ENCODE measurements around the gene FAM13A.
"Not testable (repeated sequence)": the region's sequence is repeated elsewhere in the genome, so short reads cannot be mapped to it uniquely, and the experiment has no call there.

Gene FAM13A

GRCh38 chr4:88907478-88907877, 149.5 kb downstream of the FAM13A start:
- no peak for DNase-seq (ENCODE audit: low spot score)

GRCh38 chr4:88904240-88904639, 152.7 kb downstream of the FAM13A start:
- not testable (repeated sequence) for DNase-seq (ENCODE audit: low spot score)

GRCh38 chr4:88900432-88900831, 156.6 kb downstream of the FAM13A start:
- DNase-seq (ENCODE audit: low spot score) = no peak

GRCh38 chr4:88897752-88898151, 159.2 kb downstream of the FAM13A start:
- DNase-seq (ENCODE audit: low spot score) = no peak

GRCh38 chr4:88897180-88897579, 159.8 kb downstream of the FAM13A start:
- DNase-seq (ENCODE audit: low spot score) = no peak

- no peak for DNase-seq (ENCODE audit: low spot score)
Observed at GRCh38 chr4:88893961-88894360, 163.0 kb downstream of the FAM13A start.

- DNase-seq (ENCODE audit: low spot score) = no peak
Observed at GRCh38 chr4:88892646-88893045, 164.3 kb downstream of the FAM13A start.

- no peak for DNase-seq (ENCODE audit: low spot score)
Observed at GRCh38 chr4:88891636-88892035, 165.3 kb downstream of the FAM13A start.

- DNase-seq (ENCODE audit: low spot score) = not testable (repeated sequence)
Observed at GRCh38 chr4:88887409-88887808, 169.6 kb downstream of the FAM13A start.

GRCh38 chr4:88881227-88881569, 175.8 kb downstream of the FAM13A start:
- no peak for DNase-seq (ENCODE audit: low spot score)

- DNase-seq (ENCODE audit: low spot score) = peak; percentile 15
Observed at GRCh38 chr4:88880501-88881226, 176.3 kb downstream of the FAM13A start.

- no peak for DNase-seq (ENCODE audit: low spot score)
Observed at GRCh38 chr4:88879991-88880390, 177.0 kb downstream of the FAM13A start.

GRCh38 chr4:88878642-88879041, 178.3 kb downstream of the FAM13A start:
- no peak for DNase-seq (ENCODE audit: low spot score)

- DNase-seq (ENCODE audit: low spot score) = no peak
Observed at GRCh38 chr4:88870428-88870827, 186.6 kb downstream of the FAM13A start.

GRCh38 chr4:88868510-88868909, 188.5 kb downstream of the FAM13A start:
- no peak for DNase-seq (ENCODE audit: low spot score)

- no peak for DNase-seq (ENCODE audit: low spot score)
Observed at GRCh38 chr4:88866862-88867550, 190.0 kb downstream of the FAM13A start.

GRCh38 chr4:88865466-88865865, 191.5 kb downstream of the FAM13A start:
- DNase-seq (ENCODE audit: low spot score) = no peak

- no peak for DNase-seq (ENCODE audit: low spot score)
Observed at GRCh38 chr4:88865046-88865445, 191.9 kb downstream of the FAM13A start.

GRCh38 chr4:88860586-88860985, 196.4 kb downstream of the FAM13A start:
- no peak for DNase-seq (ENCODE audit: low spot score)

- no peak for DNase-seq (ENCODE audit: low spot score)
Observed at GRCh38 chr4:88859191-88859812, 197.7 kb downstream of the FAM13A start.

- DNase-seq (ENCODE audit: low spot score) = no peak
Observed at GRCh38 chr4:88858752-88859151, 198.2 kb downstream of the FAM13A start.

GRCh38 chr4:88857588-88857987, 199.4 kb downstream of the FAM13A start:
- DNase-seq (ENCODE audit: low spot score) = no peak

GRCh38 chr4:88854481-88854880, 202.5 kb downstream of the FAM13A start:
- no peak for DNase-seq (ENCODE audit: low spot score)

Measured in SK-N-DZ (cell line).